ENCODE data around the gene SHLD2. TPM values are rescaled to one million over a fixed set of nuclear protein-coding genes. Genes with fewer than 3 reads are reported as not detected.
"Not testable (repeated sequence)": the region's sequence is repeated elsewhere in the genome, so short reads cannot be mapped to it uniquely, and the experiment has no call there.

Gene SHLD2
- total and polyA plus RNA-seq, 2 donors, result 17.9 to 22.3 TPM

DNA sequence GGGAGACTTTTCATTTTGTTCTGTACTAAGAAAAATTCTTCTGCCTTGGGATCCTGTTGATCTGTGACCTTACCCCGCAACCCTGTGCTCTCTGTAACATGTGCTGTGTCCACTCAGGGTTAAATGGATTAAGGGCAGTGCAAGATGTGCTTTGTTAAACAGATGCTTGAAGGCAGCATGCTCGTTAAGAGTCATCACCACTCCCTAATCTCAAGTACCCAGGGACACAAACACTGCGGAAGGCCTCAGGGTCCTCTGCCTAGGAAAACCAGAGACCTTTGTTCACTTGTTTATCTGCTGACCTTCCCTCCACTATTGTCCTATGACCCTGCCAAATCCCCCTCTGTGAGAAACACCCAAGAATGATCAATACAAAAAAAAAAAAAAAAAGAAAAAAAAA is 13.4 kb upstream of the SHLD2 start:
- H3K9me3 ChIP-seq (ENCODE audit: control insufficient read depth in 2 of 2, insufficient read depth in 1 of 2, low read length in 1 of 2); DNase-seq (ENCODE audit: low read depth in 6 of 9, low spot score in 9 of 9); H3K27me3 ChIP-seq (ENCODE audit: control insufficient read depth in 2 of 2, insufficient read depth in 1 of 2, low read length in 1 of 2); H3K27ac ChIP-seq (ENCODE audit: low read depth in 1 of 2, low read length in 1 of 2); H3K4me1 ChIP-seq (ENCODE audit: control insufficient read depth in 2 of 2, insufficient read depth in 2 of 2, low read length in 2 of 2); H3K36me3 ChIP-seq (ENCODE audit: control insufficient read depth in 2 of 2, insufficient read depth in 2 of 2, low read length in 1 of 2); H3K4me3 ChIP-seq (ENCODE audit: low read length in 2 of 2): not testable (repeated sequence)
- WGBS, result 98% methylated on average over 1 of the region's 3 CpGs

- H3K9me3 ChIP-seq (ENCODE audit: control insufficient read depth in 2 of 2, insufficient read depth in 1 of 2, low read length in 1 of 2); H3K36me3 ChIP-seq (ENCODE audit: control insufficient read depth in 2 of 2, insufficient read depth in 2 of 2, low read length in 1 of 2); H3K27me3 ChIP-seq (ENCODE audit: control insufficient read depth in 2 of 2, insufficient read depth in 1 of 2, low read length in 1 of 2); H3K27ac ChIP-seq (ENCODE audit: low read depth in 1 of 2, low read length in 1 of 2); H3K4me1 ChIP-seq (ENCODE audit: control insufficient read depth in 2 of 2, insufficient read depth in 2 of 2, low read length in 2 of 2); DNase-seq (ENCODE audit: low read depth in 6 of 9, low spot score in 9 of 9); H3K4me3 ChIP-seq (ENCODE audit: low read length in 2 of 2): not testable (repeated sequence)
- WGBS, result 98% methylated on average over 1 of the region's 1 CpG
Measured at GRCh38 chr10:87082219-87082618, 12.8 kb upstream of the SHLD2 start.

DNA sequence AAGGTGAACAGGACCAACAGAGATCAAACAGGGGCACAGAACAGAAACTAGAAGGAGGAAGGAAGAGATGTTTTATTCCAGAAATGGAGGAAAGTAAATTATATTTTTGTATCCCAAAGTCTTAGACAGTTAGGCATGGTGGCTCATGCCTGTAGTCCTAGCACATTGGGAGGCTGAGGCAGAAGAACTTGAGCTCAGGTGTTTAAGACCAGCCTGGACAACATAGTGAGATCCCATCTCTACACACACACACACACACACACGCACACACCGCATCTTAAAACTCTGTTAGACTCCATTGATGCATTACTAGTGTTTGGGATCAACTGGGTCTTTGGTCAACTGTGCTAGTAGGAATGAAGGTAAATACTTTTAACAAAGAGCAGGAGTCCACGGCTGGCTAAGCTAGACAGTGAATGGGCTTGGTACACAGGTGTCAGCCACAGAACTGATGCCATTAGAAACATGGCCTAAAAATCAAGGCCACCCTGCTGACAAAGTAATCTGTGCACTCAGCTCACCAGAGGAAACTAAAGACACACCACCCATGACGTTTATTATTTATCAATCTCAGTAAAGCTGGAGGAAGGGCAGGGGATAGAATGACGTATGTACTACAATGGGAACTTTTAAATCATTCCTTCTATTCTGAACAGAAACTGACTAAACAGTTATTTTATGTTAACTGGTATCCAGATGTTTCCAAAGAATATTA is 11.3 kb upstream of the SHLD2 start:
- 62% methylated on average over 5 of the region's 5 CpGs for WGBS
- H3K27ac ChIP-seq (ENCODE audit: low read depth in 1 of 2, low read length in 1 of 2); DNase-seq (ENCODE audit: low read depth in 6 of 9, low spot score in 9 of 9); H3K4me3 ChIP-seq (ENCODE audit: low read length in 2 of 2); H3K4me1 ChIP-seq (ENCODE audit: control insufficient read depth in 2 of 2, insufficient read depth in 2 of 2, low read length in 2 of 2); H3K27me3 ChIP-seq (ENCODE audit: control insufficient read depth in 2 of 2, insufficient read depth in 1 of 2, low read length in 1 of 2); H3K9me3 ChIP-seq (ENCODE audit: control insufficient read depth in 2 of 2, insufficient read depth in 1 of 2, low read length in 1 of 2); H3K36me3 ChIP-seq (ENCODE audit: control insufficient read depth in 2 of 2, insufficient read depth in 2 of 2, low read length in 1 of 2): not testable (repeated sequence)

GRCh38 chr10:87084291-87084782 is 10.7 kb upstream of the SHLD2 start:
- not testable (repeated sequence) for H3K9me3 ChIP-seq (ENCODE audit: control insufficient read depth in 2 of 2, insufficient read depth in 1 of 2, low read length in 1 of 2); H3K27ac ChIP-seq (ENCODE audit: low read depth in 1 of 2, low read length in 1 of 2); DNase-seq (ENCODE audit: low read depth in 6 of 9, low spot score in 9 of 9); H3K4me3 ChIP-seq (ENCODE audit: low read length in 2 of 2); H3K27me3 ChIP-seq (ENCODE audit: control insufficient read depth in 2 of 2, insufficient read depth in 1 of 2, low read length in 1 of 2); H3K36me3 ChIP-seq (ENCODE audit: control insufficient read depth in 2 of 2, insufficient read depth in 2 of 2, low read length in 1 of 2); H3K4me1 ChIP-seq (ENCODE audit: control insufficient read depth in 2 of 2, insufficient read depth in 2 of 2, low read length in 2 of 2)

DNA sequence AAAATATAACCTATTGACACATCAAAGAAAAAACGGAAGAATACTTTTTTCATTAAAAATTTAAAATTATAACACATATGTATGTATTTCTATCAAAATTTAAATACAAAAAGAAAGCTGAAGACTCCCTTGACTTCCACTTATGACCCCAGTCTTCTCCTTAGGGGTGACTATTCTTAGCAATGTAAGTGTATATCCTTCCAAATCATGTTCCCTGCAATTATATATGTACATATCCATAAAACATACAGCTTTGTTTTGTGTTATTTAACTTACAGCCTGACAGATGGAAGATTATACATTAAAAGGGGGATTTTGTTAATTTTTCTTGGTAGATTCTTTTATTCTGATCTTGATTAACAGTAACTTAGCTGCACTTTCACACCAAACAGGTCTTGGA is 9.5 kb upstream of the SHLD2 start:
- Histone ChIP-seq H3K36me3 (ENCODE audit: control insufficient read depth in 2 of 2, insufficient read depth in 2 of 2, low read length in 1 of 2) (peaks cover 0 to 7% of the 10 kb centered on the region in 2 donors), H3K4me3 (ENCODE audit: low read length in 2 of 2) (no peak overlapping the region), H3K4me1 (ENCODE audit: control insufficient read depth in 2 of 2, insufficient read depth in 2 of 2, low read length in 2 of 2) (no peaks in the 10 kb centered on the region), H3K27ac (ENCODE audit: low read depth in 1 of 2, low read length in 1 of 2) (no peak overlapping the region), H3K27me3 (ENCODE audit: control insufficient read depth in 2 of 2, insufficient read depth in 1 of 2, low read length in 1 of 2) (no peaks in the 10 kb centered on the region), H3K9me3 (ENCODE audit: control insufficient read depth in 2 of 2, insufficient read depth in 1 of 2, low read length in 1 of 2) (no peaks in the 10 kb centered on the region)
- no peak for DNase-seq (ENCODE audit: low read depth in 6 of 9, low spot score in 9 of 9)
- 99% methylated on average over 1 of the region's 1 CpG for WGBS

DNA sequence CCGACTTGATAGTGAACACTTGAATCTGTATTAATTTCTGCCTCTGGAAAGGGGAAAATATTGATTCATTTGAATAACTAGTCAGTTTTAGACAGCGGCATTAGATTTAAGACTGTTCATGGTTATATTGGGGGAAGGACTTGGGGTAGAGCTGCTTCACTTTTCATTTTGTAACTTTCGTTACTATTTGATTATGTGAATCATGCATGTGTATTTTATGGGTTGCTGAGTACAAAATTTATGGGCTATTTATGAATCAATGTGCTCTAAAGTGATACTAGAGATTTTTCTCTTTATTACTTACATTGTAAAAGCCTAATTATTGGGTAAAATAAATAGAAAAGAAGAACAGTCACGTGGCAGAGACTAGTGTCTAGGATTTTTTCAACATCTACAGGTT is 5.3 kb upstream of the SHLD2 start:
- no peaks in the 10 kb centered on the region for H3K27me3 ChIP-seq (ENCODE audit: control insufficient read depth in 2 of 2, insufficient read depth in 1 of 2, low read length in 1 of 2)
- no peak overlapping the region for H3K4me3 ChIP-seq (ENCODE audit: low read length in 2 of 2)
- 95% methylated on average over 4 of the region's 4 CpGs for WGBS
- no peak for DNase-seq (ENCODE audit: low read depth in 6 of 9, low spot score in 9 of 9)
- H3K27ac ChIP-seq (ENCODE audit: low read depth in 1 of 2, low read length in 1 of 2), result no peak overlapping the region
- peaks cover 0 to 7% of the 10 kb centered on the region in 2 donors for H3K36me3 ChIP-seq (ENCODE audit: control insufficient read depth in 2 of 2, insufficient read depth in 2 of 2, low read length in 1 of 2)
- peaks cover 8 to 10% of the 10 kb centered on the region in 2 donors for H3K4me1 ChIP-seq (ENCODE audit: control insufficient read depth in 2 of 2, insufficient read depth in 2 of 2, low read length in 2 of 2)
- no peaks in the 10 kb centered on the region for H3K9me3 ChIP-seq (ENCODE audit: control insufficient read depth in 2 of 2, insufficient read depth in 1 of 2, low read length in 1 of 2)

DNA sequence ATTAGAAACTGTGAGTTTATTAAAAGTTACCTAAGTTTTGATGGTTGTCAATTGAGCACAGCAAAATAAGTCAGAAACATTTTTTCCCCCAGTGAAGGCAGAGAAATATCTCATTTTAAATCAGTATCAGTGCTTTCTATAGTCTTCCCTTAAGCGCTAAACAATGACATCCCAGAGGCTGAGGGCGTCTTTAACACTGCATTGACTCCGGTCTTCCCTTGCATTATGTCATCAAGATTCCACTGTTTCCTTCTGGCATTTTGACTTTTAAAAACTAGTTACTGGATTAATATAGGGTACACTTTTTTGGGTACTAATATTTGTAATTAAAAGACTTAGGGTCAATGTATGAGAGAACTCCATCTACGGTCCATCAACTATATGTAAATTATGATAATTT is 4.2 kb upstream of the SHLD2 start:
- Histone ChIP-seq H3K9me3 (ENCODE audit: control insufficient read depth in 2 of 2, insufficient read depth in 1 of 2, low read length in 1 of 2) (no peaks in the 10 kb centered on the region), H3K36me3 (ENCODE audit: control insufficient read depth in 2 of 2, insufficient read depth in 2 of 2, low read length in 1 of 2) (peaks cover 0 to 7% of the 10 kb centered on the region in 2 donors), H3K4me1 (ENCODE audit: control insufficient read depth in 2 of 2, insufficient read depth in 2 of 2, low read length in 2 of 2) (peaks cover 10 to 13% of the 10 kb centered on the region in 2 donors), H3K4me3 (ENCODE audit: low read length in 2 of 2) (no peak overlapping the region), H3K27me3 (ENCODE audit: control insufficient read depth in 2 of 2, insufficient read depth in 1 of 2, low read length in 1 of 2) (no peaks in the 10 kb centered on the region), H3K27ac (ENCODE audit: low read depth in 1 of 2, low read length in 1 of 2) (no peak overlapping the region)
- 86% methylated on average over 4 of the region's 4 CpGs for WGBS
- DNase-seq (ENCODE audit: low read depth in 6 of 9, low spot score in 9 of 9), result no peak

DNA sequence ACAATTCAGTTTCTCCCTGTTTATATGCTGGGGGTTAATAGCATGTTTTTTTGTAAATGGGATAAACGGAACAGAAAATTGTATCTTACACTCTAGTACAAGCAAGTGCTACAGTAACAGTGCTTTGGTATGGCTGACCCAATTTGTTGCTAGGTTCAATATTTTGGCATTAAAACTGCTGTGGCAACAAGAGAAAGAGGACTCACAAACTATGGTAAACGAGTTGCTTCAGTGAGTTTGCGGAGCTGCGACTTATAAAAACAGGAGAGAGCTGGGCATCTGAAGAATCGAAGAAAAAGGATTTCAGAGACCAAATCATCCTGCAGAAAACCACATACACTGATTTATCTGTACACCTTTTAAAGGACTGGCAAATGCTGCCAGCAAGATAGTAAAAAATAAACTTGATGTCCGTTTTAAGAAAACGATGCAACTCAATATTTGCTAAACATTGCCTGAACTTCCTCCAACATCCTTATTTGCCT is 2.6 kb upstream of the SHLD2 start:
- DNase-seq (ENCODE audit: low read depth in 6 of 9, low spot score in 9 of 9), result peak in 3 of 9 donors; percentile 1 to 14 (median 5)

DNA sequence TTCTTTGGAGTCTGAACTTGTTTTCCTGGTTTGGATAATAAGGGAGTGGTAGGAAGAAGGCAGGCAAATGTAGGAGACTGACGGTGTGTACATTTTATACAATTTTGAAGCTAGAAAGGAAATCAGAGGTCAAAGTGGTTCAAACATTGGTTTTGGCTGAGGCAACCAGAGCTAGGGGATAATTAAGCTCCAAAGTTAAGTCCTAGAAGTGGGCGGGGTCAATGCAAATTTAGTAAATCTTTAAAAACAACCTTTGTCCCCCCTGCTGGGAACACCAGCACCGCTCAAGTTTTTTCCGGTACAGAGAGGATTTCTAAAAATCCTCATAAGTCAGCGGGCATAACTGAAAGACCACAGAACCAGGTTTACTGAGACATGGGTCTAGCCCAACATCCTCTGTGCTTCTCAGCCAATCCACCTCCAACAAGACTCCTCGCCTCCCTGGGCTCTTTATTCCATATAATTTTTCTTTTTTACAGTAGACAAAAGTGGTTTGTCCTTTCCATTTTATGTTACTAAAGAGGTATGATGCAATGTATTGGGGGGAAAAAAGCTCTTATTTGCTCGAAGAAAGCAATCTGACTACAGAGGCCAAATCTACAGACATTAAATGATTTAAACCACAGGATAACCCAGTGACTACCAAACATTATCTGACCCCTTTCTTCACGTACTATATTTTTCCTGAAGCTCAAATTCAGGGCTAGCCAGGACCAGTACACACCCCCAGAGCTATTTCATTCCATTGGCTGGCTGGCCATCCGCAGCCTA is 2.0 kb upstream of the SHLD2 start:
- peaks cover 15 to 20% of the 10 kb centered on the region in 2 donors for H3K4me1 ChIP-seq (ENCODE audit: control insufficient read depth in 2 of 2, insufficient read depth in 2 of 2, low read length in 2 of 2)
- H3K27ac ChIP-seq (ENCODE audit: low read depth in 1 of 2, low read length in 1 of 2), result peak overlapping the region in 1 of 2 donors; percentile 73

More for the DNA sequence above, 2.6 kb upstream of the SHLD2 start:
- Histone ChIP-seq H3K36me3 (ENCODE audit: control insufficient read depth in 2 of 2, insufficient read depth in 2 of 2, low read length in 1 of 2) (peaks cover 0 to 4% of the 10 kb centered on the region in 2 donors), H3K27me3 (ENCODE audit: control insufficient read depth in 2 of 2, insufficient read depth in 1 of 2, low read length in 1 of 2) (no peaks in the 10 kb centered on the region), H3K27ac (ENCODE audit: low read depth in 1 of 2, low read length in 1 of 2) (peak overlapping the region in 1 of 2 donors; percentile 19), H3K9me3 (ENCODE audit: control insufficient read depth in 2 of 2, insufficient read depth in 1 of 2, low read length in 1 of 2) (no peaks in the 10 kb centered on the region), H3K4me1 (ENCODE audit: control insufficient read depth in 2 of 2, insufficient read depth in 2 of 2, low read length in 2 of 2) (peaks cover 15 to 20% of the 10 kb centered on the region in 2 donors), H3K4me3 (ENCODE audit: low read length in 2 of 2) (peak overlapping the region; percentile 77 to 91)
- WGBS, result 62% methylated on average over 7 of the region's 7 CpGs

More for the DNA sequence above, 2.0 kb upstream of the SHLD2 start:
- 16% methylated on average over 9 of the region's 9 CpGs for WGBS
- peak overlapping the region; percentile 77 to 91 for H3K4me3 ChIP-seq (ENCODE audit: low read length in 2 of 2)
- peak in 5 of 9 donors; percentile 3 to 43 (median 10) for DNase-seq (ENCODE audit: low read depth in 6 of 9, low spot score in 9 of 9)
- no peaks in the 10 kb centered on the region for H3K9me3 ChIP-seq (ENCODE audit: control insufficient read depth in 2 of 2, insufficient read depth in 1 of 2, low read length in 1 of 2)
- H3K27me3 ChIP-seq (ENCODE audit: control insufficient read depth in 2 of 2, insufficient read depth in 1 of 2, low read length in 1 of 2), result no peaks in the 10 kb centered on the region
- H3K36me3 ChIP-seq (ENCODE audit: control insufficient read depth in 2 of 2, insufficient read depth in 2 of 2, low read length in 1 of 2), result peaks cover 0 to 4% of the 10 kb centered on the region in 2 donors
